OCI-LY3 (cell line): ENCODE results near the gene VIT.

ENCODE experiments used
- EZH2phosphoT487 ChIP-seq: fragments of 200-600 bp; shearing (Covaris generic); IDR thresholded peaks from 2 replicates; pipeline ENCODE4 v1.6.1; 2018; ENCODE audit warnings: antibody characterized with exemption, mixed run types, low read depth
- TF ChIP-seq, protein P1 (sequence below): fragments of 200-600, 300-600 bp; sonication (generic); IDR thresholded peaks from 2 replicates; pipeline ENCODE4 v1.5.1; 2014; ENCODE audit warnings: antibody characterized with exemption, low read length, low read depth

DNA sequence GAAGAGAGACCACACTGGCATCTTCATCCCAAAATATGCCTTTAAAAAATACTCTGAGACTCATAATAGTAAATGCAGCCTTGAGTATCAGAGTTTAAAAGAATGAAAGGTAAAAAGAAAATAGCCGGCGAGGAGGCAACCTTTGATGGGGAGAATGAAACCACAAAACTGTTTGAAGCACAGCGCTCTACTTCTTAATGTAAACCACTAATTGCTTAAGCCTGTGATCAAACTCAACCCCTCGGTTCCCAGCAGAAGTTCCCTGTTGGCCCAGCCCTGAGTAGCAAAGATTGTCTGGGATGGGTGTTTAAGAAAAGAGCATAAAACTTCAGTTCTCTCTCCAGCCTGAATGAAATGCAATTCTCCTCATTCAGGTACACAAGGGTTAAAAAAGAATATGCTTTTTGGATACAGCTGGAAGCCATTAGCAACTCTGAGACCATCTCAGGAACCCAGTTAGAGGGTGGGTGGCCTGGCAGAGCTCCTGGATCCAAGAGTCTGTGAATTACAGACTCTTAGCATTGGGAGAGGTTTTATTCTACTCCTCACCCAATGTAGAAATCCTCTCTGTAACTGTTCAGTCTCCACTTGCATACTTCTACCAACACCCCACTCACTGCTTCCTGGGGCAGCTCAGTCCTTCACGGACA is 44.8 kb downstream of the VIT start:
- TF ChIP-seq, protein P1, sequence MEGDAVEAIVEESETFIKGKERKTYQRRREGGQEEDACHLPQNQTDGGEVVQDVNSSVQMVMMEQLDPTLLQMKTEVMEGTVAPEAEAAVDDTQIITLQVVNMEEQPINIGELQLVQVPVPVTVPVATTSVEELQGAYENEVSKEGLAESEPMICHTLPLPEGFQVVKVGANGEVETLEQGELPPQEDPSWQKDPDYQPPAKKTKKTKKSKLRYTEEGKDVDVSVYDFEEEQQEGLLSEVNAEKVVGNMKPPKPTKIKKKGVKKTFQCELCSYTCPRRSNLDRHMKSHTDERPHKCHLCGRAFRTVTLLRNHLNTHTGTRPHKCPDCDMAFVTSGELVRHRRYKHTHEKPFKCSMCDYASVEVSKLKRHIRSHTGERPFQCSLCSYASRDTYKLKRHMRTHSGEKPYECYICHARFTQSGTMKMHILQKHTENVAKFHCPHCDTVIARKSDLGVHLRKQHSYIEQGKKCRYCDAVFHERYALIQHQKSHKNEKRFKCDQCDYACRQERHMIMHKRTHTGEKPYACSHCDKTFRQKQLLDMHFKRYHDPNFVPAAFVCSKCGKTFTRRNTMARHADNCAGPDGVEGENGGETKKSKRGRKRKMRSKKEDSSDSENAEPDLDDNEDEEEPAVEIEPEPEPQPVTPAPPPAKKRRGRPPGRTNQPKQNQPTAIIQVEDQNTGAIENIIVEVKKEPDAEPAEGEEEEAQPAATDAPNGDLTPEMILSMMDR: no peak
- no peak for TF ChIP-seq EZH2phosphoT487
